Trophoblast cell (in vitro differentiated cells and primary cell): ENCODE results near the gene ZNF416. TPM values are rescaled to one million over a fixed set of nuclear protein-coding genes. Genes with fewer than 3 reads are reported as not detected.

Source experiments
- DNase-seq, 2 donors: peaks; one replicate each; pipeline ENCODE4 v3.0.0-alpha.2; 2016
- H2AFZ ChIP-seq: 2 replicates; pipeline ENCODE4 v1.6.1; 2013; ENCODE audit warnings: low read length, moderate library complexity, mild to moderate bottlenecking; ENCODE audit not compliant: insufficient read depth, poor library complexity
- H2AK5ac ChIP-seq: 2 replicates; pipeline ENCODE4 v1.6.1; 2013; ENCODE audit warnings: mild to moderate bottlenecking, low read length
- H2BK120ac ChIP-seq: 2 replicates; pipeline ENCODE4 v1.6.1; 2013; ENCODE audit warnings: low read length, mild to moderate bottlenecking, moderate library complexity; ENCODE audit not compliant: insufficient read depth, poor library complexity
- H2BK12ac ChIP-seq: 2 replicates; pipeline ENCODE4 v1.6.1; 2013; ENCODE audit warnings: mild to moderate bottlenecking, low read length, moderate library complexity
- H2BK5ac ChIP-seq: 2 replicates; pipeline ENCODE4 v1.6.1; 2013; ENCODE audit warnings: low read length, low read depth, moderate library complexity, mild to moderate bottlenecking; ENCODE audit not compliant: poor library complexity
- H3K14ac ChIP-seq: 2 replicates; pipeline ENCODE4 v1.6.1; 2013; ENCODE audit warnings: mild to moderate bottlenecking, low read length
- H3K18ac ChIP-seq: 2 replicates; pipeline ENCODE4 v1.6.1; 2013; ENCODE audit warnings: mild to moderate bottlenecking, low read length
- H3K23ac ChIP-seq: 2 replicates; pipeline ENCODE4 v1.6.1; 2013; ENCODE audit warnings: low read length
- H3K27ac ChIP-seq: 2 replicates; pipeline ENCODE4 v1.5.1; 2013; ENCODE audit warnings: low read depth, mild to moderate bottlenecking, inconsistent platforms, low read length, moderate library complexity
- H3K27me3 ChIP-seq: 2 replicates; pipeline ENCODE4 v1.6.1; 2013; ENCODE audit warnings: inconsistent platforms, mild to moderate bottlenecking, low read length, moderate library complexity; ENCODE audit not compliant: insufficient read depth
- H3K36me3 ChIP-seq, 2 experiments: 1 replicate in 1 of 2; 2 replicates in 1 of 2; pipeline ENCODE4 v1.6.1; 2013; ENCODE audit warnings: low read length in 2 of 2, mild to moderate bottlenecking in 2 of 2, moderate library complexity in 1 of 2; ENCODE audit not compliant: insufficient read depth in 2 of 2, control insufficient read depth in 1 of 2
- H3K4ac ChIP-seq: 2 replicates; pipeline ENCODE4 v1.6.1; 2013; ENCODE audit warnings: low read depth, mild to moderate bottlenecking, low read length, moderate library complexity
- H3K4me1 ChIP-seq, 2 experiments: 1 replicate in 1 of 2; 2 replicates in 1 of 2; pipeline ENCODE4 v1.6.1; 2013; ENCODE audit warnings: low read length in 2 of 2, mild to moderate bottlenecking in 2 of 2, moderate library complexity in 1 of 2; ENCODE audit not compliant: insufficient read depth in 2 of 2, control insufficient read depth in 1 of 2
- H3K4me2 ChIP-seq: 2 replicates; pipeline ENCODE4 v1.6.1; 2013; ENCODE audit warnings: inconsistent platforms, mild to moderate bottlenecking, low read length, moderate library complexity
- H3K4me3 ChIP-seq: 2 replicates; pipeline ENCODE4 v1.5.1; 2013; ENCODE audit warnings: mild to moderate bottlenecking, low read depth, low read length, inconsistent platforms
- H3K79me1 ChIP-seq: one replicate; pipeline ENCODE4 v1.6.1; 2013; ENCODE audit warnings: low read length
- H3K79me2 ChIP-seq: 2 replicates; pipeline ENCODE4 v1.6.1; 2013; ENCODE audit warnings: low read length, mild to moderate bottlenecking; ENCODE audit not compliant: control insufficient read depth, insufficient read depth, poor library complexity
- H3K9ac ChIP-seq: 2 replicates; pipeline ENCODE4 v1.6.1; 2013; ENCODE audit warnings: mild to moderate bottlenecking, low read length
- H3K9me3 ChIP-seq: 2 replicates; pipeline ENCODE4 v1.6.1; 2013; ENCODE audit warnings: low read depth, mild to moderate bottlenecking, control low read depth, inconsistent platforms, low read length; ENCODE audit not compliant: insufficient read depth
- H4K12ac ChIP-seq: 2 replicates; pipeline ENCODE4 v1.6.1; 2013; ENCODE audit warnings: low read depth, mild to moderate bottlenecking, low read length, moderate library complexity
- H4K8ac ChIP-seq: 2 replicates; pipeline ENCODE4 v1.6.1; 2013; ENCODE audit warnings: low read depth, mild to moderate bottlenecking, low read length, moderate library complexity
- H4K91ac ChIP-seq: one replicate; pipeline ENCODE4 v1.6.1; 2013; ENCODE audit warnings: low read depth, mild to moderate bottlenecking, low read length, moderate library complexity
- WGBS: extraction: QIAGEN DNeasy Blood & Tissue Kit; methylation state at CpG from one replicate; pipeline ENCODE4 v1.1.7; 2013; ENCODE audit warnings: missing lambda C conversion rate; ENCODE audit not compliant: insufficient read length, insufficient coverage; ENCODE audit errors: extremely low coverage; 5-methylcytosine and 5-hydroxymethylcytosine counted together
- polyA plus RNA-seq: library from polyadenylated mRNA; stranded (reverse); fragments of 200-250 nt; gene quantifications from 2 replicates; pipeline ENCODE4 v1.2.3, GENCODE V29; 2013

Gene ZNF416
- polyA plus RNA-seq, result 3.4 and 3.6 TPM in 2 replicates

DNA sequence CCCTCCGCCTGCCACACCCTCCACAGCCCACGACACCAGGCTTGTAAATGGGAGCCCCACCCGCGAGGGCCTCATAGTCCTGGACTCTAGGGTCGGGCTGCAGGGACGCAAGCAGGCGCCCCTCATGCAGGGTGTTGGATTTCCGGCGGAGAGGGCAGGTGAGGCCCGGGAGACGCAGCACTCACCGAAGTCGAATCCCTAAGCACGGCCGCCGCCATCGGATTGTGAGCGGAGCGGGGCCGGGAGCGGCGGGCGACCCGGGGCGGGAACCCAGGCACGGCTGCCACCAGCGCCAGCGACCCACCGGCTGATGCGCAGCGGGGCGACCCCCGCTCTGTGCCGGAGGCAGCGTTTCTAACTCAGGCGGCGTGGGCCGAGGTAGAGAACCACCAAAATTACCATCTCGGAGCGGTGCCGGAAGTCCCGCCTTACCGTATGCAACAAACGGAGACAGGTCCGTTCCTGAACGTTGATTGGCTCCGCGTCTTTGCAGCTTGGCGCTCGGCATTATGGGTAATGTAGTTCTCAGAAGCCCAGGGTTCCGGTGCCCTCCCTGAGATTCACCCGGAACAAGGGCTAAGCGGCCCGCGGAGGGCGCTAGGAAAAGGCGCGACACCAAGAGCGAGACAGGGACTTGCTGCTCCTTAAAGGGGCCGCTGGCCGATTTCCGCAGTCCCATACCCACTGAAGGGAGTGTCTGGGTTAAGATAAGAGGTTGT lies at the start of gene ZNF416:
Gene ZNF416, minus strand, starts transcription at position 425 of the 719 bp plus-strand sequence. Its CDS starts 207 bp downstream, at position 218.
- Histone ChIP-seq H4K8ac (peak within 1 kb of the TSS; percentile 92), H2BK120ac (peak within 1 kb of the TSS; percentile 38), H3K79me2 (peaks cover 7% of the 10 kb centered on the region), H3K14ac (peak within 1 kb of the TSS; percentile 88), H2BK12ac (no peak within 1 kb of the TSS), H3K79me1 (peaks cover 9% of the 10 kb centered on the region), H3K18ac (peak within 1 kb of the TSS; percentile 84), H3K9ac (peak within 1 kb of the TSS; percentile 91), H3K4me2 (peak within 1 kb of the TSS; percentile 90), H4K12ac (peak within 1 kb of the TSS; percentile 87), H2AK5ac (peak within 1 kb of the TSS; percentile 38), H3K23ac (no peak within 1 kb of the TSS), H2BK5ac (peak within 1 kb of the TSS; percentile 14), H3K4me3 (peak within 1 kb of the TSS; percentile 98), H3K9me3 (peaks cover 37% of the 10 kb centered on the region), H3K27me3 (no peaks in the 10 kb centered on the region), H4K91ac (peak within 1 kb of the TSS; percentile 67), H3K27ac (no peak within 1 kb of the TSS), H2AFZ (peak within 1 kb of the TSS; percentile 88), H3K4me1 (peaks cover 10 to 12% of the 10 kb centered on the region in 2 experiments), H3K4ac (peak within 1 kb of the TSS; percentile 68), H3K36me3 (peaks cover 19 to 33% of the 10 kb centered on the region in 2 experiments)
- no CpG with 5 or more reads among the region's 62 CpGs for WGBS
- DNase-seq, result peak; percentile 98 to 100

DNA sequence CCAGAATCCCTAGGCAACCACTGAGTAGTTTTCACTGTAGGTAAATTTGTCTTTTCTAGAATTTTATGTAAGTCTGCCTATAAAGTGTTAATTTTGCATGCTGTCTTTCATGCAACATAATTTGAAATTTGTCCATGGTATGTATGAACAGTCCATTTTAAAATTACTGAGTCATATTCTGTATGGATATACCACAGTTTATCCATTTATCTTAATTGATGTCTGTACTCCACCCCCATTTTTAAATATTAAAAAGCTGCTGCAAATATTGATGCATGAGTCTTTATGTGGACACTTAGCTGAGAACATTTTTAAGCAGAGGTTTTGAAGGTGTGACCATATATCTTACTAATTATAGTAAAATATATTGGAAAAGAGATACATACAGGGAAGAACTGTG lies 44.4 kb upstream of the ZNF416 start:
- H3K18ac ChIP-seq, result no peak overlapping the region
- H3K36me3 ChIP-seq, result peaks cover 29 to 51% of the 10 kb centered on the region in 2 experiments
- no peak overlapping the region for H3K23ac ChIP-seq
- H3K79me2 ChIP-seq, result no peaks in the 10 kb centered on the region
- no peak overlapping the region for H2BK120ac ChIP-seq
- no peak overlapping the region for H3K27ac ChIP-seq
- H4K8ac ChIP-seq, result no peak overlapping the region
- no peaks in the 10 kb centered on the region for H3K27me3 ChIP-seq
- no peak overlapping the region for H3K9ac ChIP-seq
- no peak for DNase-seq
- no peak overlapping the region for H2BK12ac ChIP-seq
- H3K79me1 ChIP-seq, result no peaks in the 10 kb centered on the region
- no peak overlapping the region for H3K4ac ChIP-seq
- H3K4me3 ChIP-seq, result no peak overlapping the region
- no peak overlapping the region for H2BK5ac ChIP-seq
- H2AK5ac ChIP-seq, result no peak overlapping the region
- H4K91ac ChIP-seq, result no peak overlapping the region
- H2AFZ ChIP-seq, result no peak overlapping the region
- no peaks in the 10 kb centered on the region for H3K4me1 ChIP-seq
- peaks cover 33% of the 10 kb centered on the region for H3K9me3 ChIP-seq
- H3K14ac ChIP-seq, result no peak overlapping the region
- H3K4me2 ChIP-seq, result no peak overlapping the region
- H4K12ac ChIP-seq, result no peak overlapping the region

DNA sequence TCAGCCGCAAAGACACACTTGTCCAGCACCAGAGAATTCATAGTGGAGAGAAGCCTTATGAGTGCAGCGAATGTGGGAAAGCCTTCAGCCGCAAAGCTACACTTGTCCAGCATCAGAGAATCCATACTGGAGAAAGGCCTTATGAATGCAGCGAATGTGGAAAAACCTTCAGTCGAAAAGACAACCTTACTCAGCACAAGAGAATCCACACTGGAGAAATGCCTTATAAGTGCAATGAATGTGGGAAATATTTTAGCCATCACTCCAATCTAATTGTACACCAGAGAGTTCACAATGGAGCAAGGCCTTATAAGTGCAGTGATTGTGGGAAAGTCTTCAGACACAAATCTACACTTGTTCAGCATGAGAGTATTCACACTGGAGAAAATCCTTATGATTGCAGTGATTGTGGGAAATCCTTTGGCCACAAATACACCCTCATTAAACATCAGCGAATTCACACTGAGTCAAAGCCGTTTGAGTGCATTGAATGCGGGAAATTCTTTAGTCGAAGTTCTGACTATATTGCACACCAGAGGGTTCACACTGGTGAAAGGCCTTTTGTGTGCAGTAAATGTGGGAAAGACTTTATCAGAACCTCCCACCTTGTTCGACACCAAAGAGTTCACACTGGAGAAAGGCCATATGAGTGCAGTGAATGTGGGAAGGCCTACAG lies 42.1 kb upstream of the ZNF416 start:
- H3K27ac ChIP-seq, result no peak overlapping the region
- no peak overlapping the region for H4K8ac ChIP-seq
- H3K18ac ChIP-seq, result no peak overlapping the region
- H2BK5ac ChIP-seq, result no peak overlapping the region
- no peak overlapping the region for H3K4ac ChIP-seq
- H3K4me1 ChIP-seq, result no peaks in the 10 kb centered on the region
- H2AK5ac ChIP-seq, result no peak overlapping the region
- H3K14ac ChIP-seq, result no peak overlapping the region
- H2BK12ac ChIP-seq, result no peak overlapping the region
- H3K79me1 ChIP-seq, result no peaks in the 10 kb centered on the region
- WGBS, result no CpG with 5 or more reads among the region's 10 CpGs
- no peak for DNase-seq
- peaks cover 43 to 72% of the 10 kb centered on the region in 2 experiments for H3K36me3 ChIP-seq
- H2BK120ac ChIP-seq, result no peak overlapping the region
- no peak overlapping the region for H3K23ac ChIP-seq
- no peak overlapping the region for H3K4me2 ChIP-seq
- H3K79me2 ChIP-seq, result no peaks in the 10 kb centered on the region
- no peak overlapping the region for H3K9ac ChIP-seq
- H4K91ac ChIP-seq, result no peak overlapping the region
- peak overlapping the region; percentile 6 for H3K4me3 ChIP-seq
- no peaks in the 10 kb centered on the region for H3K27me3 ChIP-seq
- H2AFZ ChIP-seq, result no peak overlapping the region
- H4K12ac ChIP-seq, result no peak overlapping the region
- peaks cover 49% of the 10 kb centered on the region for H3K9me3 ChIP-seq

DNA sequence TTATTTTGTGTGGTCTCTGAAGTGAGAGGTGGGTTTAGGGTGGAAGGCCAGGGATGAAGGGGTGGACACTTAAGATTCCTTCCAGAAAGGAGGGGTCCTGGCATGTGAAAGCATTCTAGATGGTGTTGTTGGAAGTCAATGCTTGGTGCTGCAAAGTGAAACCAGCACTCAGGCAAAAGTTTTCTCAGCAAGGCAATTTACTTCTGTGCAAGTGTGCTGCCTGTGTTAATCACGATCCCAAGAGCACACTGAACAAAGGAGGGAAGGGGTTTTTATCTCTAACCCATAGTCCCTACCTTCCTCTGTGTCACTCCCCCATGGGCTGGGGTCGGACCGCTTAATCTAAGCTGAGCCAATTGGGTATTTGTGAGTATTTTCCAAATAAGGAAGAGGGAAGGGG lies 36.6 kb upstream of the ZNF416 start:
- H2AK5ac ChIP-seq, result no peak overlapping the region
- H3K18ac ChIP-seq, result no peak overlapping the region
- peaks cover 5% of the 10 kb centered on the region for H3K79me1 ChIP-seq
- H3K79me2 ChIP-seq, result peaks cover 14% of the 10 kb centered on the region
- no peak overlapping the region for H3K23ac ChIP-seq
- H3K4me3 ChIP-seq, result no peak overlapping the region
- H4K91ac ChIP-seq, result no peak overlapping the region
- no peak overlapping the region for H2BK5ac ChIP-seq
- H2BK120ac ChIP-seq, result no peak overlapping the region
- peaks cover 5 to 10% of the 10 kb centered on the region in 2 experiments for H3K4me1 ChIP-seq
- no CpG with 5 or more reads among the region's 3 CpGs for WGBS
- no peak overlapping the region for H3K14ac ChIP-seq
- no peak overlapping the region for H4K12ac ChIP-seq
- H4K8ac ChIP-seq, result no peak overlapping the region
- no peak overlapping the region for H3K9ac ChIP-seq
- DNase-seq, result no peak
- no peak overlapping the region for H3K27ac ChIP-seq
- peaks cover 33 to 51% of the 10 kb centered on the region in 2 experiments for H3K36me3 ChIP-seq
- peaks cover 45% of the 10 kb centered on the region for H3K9me3 ChIP-seq
- peak overlapping the region; percentile 51 for H3K4ac ChIP-seq
- H3K4me2 ChIP-seq, result peak overlapping the region; percentile 66
- H2AFZ ChIP-seq, result no peak overlapping the region
- H2BK12ac ChIP-seq, result no peak overlapping the region
- H3K27me3 ChIP-seq, result no peaks in the 10 kb centered on the region
